ENCODE results near the gene SMAD2. TPM values are rescaled to one million over a fixed set of nuclear protein-coding genes. Genes with fewer than 3 reads are reported as not detected.

SMAD2 gene
- total and polyA plus RNA-seq, 2 of the 8 experiments (the other 6 are each of a cell fraction or from before 2014, with no cell fraction given) = 28.4 to 124 TPM

DNA sequence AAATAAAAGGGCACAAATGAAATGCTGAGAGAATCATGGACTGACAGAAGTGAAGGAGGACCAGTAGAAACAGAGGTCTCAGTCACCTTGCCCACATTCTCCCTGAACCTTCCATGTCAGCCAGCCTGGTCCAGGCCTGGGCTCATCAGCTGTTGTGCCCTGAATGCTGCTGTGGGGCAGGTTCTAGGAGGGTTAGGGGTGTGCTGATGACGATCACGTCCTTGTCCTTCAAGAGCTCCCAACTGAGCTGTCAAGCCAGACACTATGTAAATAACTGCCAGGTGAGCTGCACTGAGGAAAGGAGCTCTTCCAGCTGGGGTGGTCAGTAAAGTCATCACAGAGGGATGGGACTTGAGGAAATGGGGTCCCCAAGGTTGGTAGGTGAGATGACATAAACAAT is 156.5 kb downstream of the SMAD2 start (continued):
- TF ChIP-seq, protein P1, sequence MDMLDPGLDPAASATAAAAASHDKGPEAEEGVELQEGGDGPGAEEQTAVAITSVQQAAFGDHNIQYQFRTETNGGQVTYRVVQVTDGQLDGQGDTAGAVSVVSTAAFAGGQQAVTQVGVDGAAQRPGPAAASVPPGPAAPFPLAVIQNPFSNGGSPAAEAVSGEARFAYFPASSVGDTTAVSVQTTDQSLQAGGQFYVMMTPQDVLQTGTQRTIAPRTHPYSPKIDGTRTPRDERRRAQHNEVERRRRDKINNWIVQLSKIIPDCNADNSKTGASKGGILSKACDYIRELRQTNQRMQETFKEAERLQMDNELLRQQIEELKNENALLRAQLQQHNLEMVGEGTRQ (IDR thresholded peaks at IDR 0.05; ENCODE audit: low read length) = no peak
